ENCODE data around the gene PDP2. TPM values are rescaled to one million over a fixed set of nuclear protein-coding genes. Genes with fewer than 3 reads are reported as not detected.

Gene PDP2
- total RNA-seq, 1 donor from 2014 or later, result 43.3 TPM

DNA sequence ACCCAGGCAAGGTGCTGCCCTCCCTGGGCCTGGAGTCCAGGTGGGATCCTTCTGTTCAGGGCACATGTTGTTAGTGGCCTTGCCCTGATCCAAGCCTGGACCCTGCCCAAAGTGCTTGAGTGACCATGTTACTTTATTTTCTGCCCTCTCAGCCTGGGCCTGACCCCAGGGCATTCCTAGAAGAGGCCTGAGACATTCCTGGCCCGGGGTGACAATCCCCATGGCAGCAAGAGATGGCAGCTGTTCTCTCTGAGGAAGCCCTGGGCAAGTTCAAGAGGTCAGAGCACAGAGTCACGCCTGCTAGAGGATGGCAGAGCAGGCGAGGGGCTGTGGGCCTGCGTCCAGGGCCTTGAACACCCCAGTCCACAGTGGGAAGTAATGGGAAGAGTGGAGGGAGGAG, 33.4 kb downstream of the PDP2 start:
- H3K36me3 Mint-ChIP-seq (ENCODE audit: low read depth), result no peaks in the 10 kb centered on the region
- intact Hi-C loops (cut with micrococcal nuclease), result no loop called here
- no peak overlapping the region for H3K4me3 Mint-ChIP-seq
- no peaks in the 10 kb centered on the region for H3K9me3 Mint-ChIP-seq
- no peak for DNase-seq (ENCODE audit: low spot score)
- H3K4me1 Mint-ChIP-seq (ENCODE audit: low read depth), result no peaks in the 10 kb centered on the region
- no peak overlapping the region for H3K27ac Mint-ChIP-seq
- peaks cover 6% of the 10 kb centered on the region for H3K27me3 Mint-ChIP-seq (ENCODE audit: insufficient read depth)

- H3K4me3 Mint-ChIP-seq, result no peak overlapping the region
- H3K27me3 Mint-ChIP-seq (ENCODE audit: insufficient read depth), result peaks cover 12% of the 10 kb centered on the region
- H3K9me3 Mint-ChIP-seq, result no peaks in the 10 kb centered on the region
- H3K27ac Mint-ChIP-seq, result no peak overlapping the region
- intact Hi-C loops (cut with micrococcal nuclease), result no loop called here
- H3K36me3 Mint-ChIP-seq (ENCODE audit: low read depth), result no peaks in the 10 kb centered on the region
- H3K4me1 Mint-ChIP-seq (ENCODE audit: low read depth), result no peaks in the 10 kb centered on the region
- DNase-seq (ENCODE audit: low spot score), result no peak
Observed at GRCh38 chr16:66914541-66914940, 34.2 kb downstream of the PDP2 start.

DNA sequence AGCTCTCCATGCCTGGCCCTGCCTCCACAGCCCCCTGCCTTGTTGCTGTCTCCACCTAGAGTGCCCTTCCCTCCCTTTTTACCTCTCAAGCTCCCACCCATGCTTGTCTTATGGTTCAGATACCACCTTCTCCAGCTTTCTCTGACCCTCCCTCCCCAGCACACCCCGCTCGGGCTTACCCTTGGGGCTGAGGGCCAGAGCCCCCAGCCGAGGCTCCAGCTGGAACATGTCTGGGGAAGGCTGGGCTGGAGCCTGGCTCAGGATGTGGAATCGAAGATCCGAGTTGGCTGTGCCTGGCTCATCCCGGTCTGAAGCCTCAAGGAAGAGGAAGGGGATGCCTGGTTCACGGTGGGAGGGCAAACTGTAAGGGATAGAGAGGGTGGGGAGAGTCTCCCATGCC, 34.7 kb downstream of the PDP2 start:
- Mint-ChIP-seq H3K36me3 (ENCODE audit: low read depth) (no peaks in the 10 kb centered on the region), H3K27ac (no peak overlapping the region), H3K27me3 (ENCODE audit: insufficient read depth) (peaks cover 13% of the 10 kb centered on the region), H3K4me1 (ENCODE audit: low read depth) (no peaks in the 10 kb centered on the region), H3K9me3 (no peaks in the 10 kb centered on the region), H3K4me3 (no peak overlapping the region)
- DNase-seq (ENCODE audit: low spot score), result no peak
- intact Hi-C loops (cut with micrococcal nuclease), result no loop called here

- Mint-ChIP-seq H3K36me3 (ENCODE audit: low read depth) (no peaks in the 10 kb centered on the region), H3K9me3 (no peaks in the 10 kb centered on the region), H3K4me3 (no peak overlapping the region), H3K27me3 (ENCODE audit: insufficient read depth) (peaks cover 19% of the 10 kb centered on the region), H3K4me1 (ENCODE audit: low read depth) (no peaks in the 10 kb centered on the region), H3K27ac (no peak overlapping the region)
- intact Hi-C loops (cut with micrococcal nuclease), result no loop called here
- DNase-seq (ENCODE audit: low spot score), result no peak
Observed at GRCh38 chr16:66916518-66916917, 36.2 kb downstream of the PDP2 start.

DNA sequence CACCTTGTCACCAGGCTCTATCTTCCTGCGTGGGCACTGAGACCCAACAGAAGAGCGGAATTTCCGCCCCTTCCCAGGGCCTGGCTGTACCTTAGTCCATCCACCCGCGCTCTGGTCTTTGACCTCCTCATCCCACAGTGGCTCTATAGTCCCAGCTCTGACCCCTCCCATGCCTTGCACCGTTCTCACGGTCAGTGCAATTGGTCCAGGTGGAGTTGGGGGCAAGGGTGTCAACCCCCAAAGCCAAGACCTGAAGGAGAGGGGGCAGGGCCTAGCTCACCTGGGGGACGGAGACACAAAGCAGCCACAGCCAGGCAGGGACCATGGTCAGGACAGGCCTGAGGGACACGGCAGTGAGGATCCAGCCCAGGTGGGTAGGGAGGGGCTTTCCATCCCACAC, 37.4 kb downstream of the PDP2 start:
- Mint-ChIP-seq H3K27me3 (ENCODE audit: insufficient read depth) (peaks cover 19% of the 10 kb centered on the region), H3K27ac (no peak overlapping the region), H3K9me3 (no peaks in the 10 kb centered on the region), H3K4me3 (no peak overlapping the region), H3K4me1 (ENCODE audit: low read depth) (no peaks in the 10 kb centered on the region), H3K36me3 (ENCODE audit: low read depth) (no peaks in the 10 kb centered on the region)
- intact Hi-C loops (cut with micrococcal nuclease), result no loop called here
- no peak for DNase-seq (ENCODE audit: low spot score)

- Mint-ChIP-seq H3K27me3 (ENCODE audit: insufficient read depth) (peaks cover 20% of the 10 kb centered on the region), H3K27ac (no peak overlapping the region), H3K36me3 (ENCODE audit: low read depth) (no peaks in the 10 kb centered on the region), H3K4me1 (ENCODE audit: low read depth) (peaks cover 3% of the 10 kb centered on the region), H3K4me3 (no peak overlapping the region), H3K9me3 (no peaks in the 10 kb centered on the region)
- intact Hi-C loops (cut with micrococcal nuclease), result no loop called here
- no peak for DNase-seq (ENCODE audit: low spot score)
Observed at GRCh38 chr16:66918355-66918754, 38.0 kb downstream of the PDP2 start.

DNA sequence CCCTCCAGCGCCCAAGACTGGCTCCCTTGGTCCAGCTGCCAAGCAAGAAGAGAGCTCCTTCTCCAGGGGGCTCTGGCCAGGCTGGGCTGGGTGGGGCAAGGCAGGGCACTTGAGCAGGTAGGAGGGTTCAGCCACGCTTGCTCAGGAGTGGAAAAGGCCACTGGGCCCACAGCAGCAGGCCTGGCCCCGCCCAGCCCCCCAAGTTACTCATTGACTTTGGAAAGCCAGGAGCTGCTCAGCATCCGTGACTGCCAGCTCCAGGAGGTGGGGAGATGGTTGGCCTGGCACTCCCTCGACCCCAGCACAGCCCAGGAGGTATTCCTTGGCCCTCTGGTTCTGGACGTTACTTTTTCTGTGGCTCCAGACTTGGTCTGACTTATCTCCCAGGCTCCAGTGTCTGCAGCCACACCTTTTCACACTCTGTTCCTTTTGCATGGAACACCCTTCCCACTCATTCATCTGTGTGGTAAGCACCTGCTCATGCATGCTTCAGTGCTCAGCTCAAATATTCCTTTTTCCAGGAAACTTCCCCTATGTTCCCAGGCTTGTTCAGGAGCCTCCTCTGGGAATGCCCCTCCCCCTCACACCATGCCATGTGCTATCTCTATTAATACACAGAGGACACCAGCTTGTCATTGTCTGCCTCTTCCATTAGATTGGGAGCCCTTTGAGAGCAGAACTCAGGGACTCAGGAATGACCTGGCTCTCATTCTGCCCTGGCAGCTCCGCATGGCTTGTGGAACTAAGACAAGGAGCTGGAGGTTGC, 38.7 kb downstream of the PDP2 start, which contains the start of gene CDH16:
Gene CDH16 (minus strand): TSS at position 83 of the 766 bp plus-strand sequence. CDS start 820 bp downstream, outside the sequence.
- intact Hi-C loops (cut with micrococcal nuclease), result no loop called here
- no peak for DNase-seq (ENCODE audit: low spot score)
- H3K4me1 Mint-ChIP-seq (ENCODE audit: low read depth), result peaks cover 10% of the 10 kb centered on the region
- H3K9me3 Mint-ChIP-seq, result no peaks in the 10 kb centered on the region
- H3K27me3 Mint-ChIP-seq (ENCODE audit: insufficient read depth), result peaks cover 24% of the 10 kb centered on the region
- H3K27ac Mint-ChIP-seq, result no peak within 1 kb of the TSS
- no peak within 1 kb of the TSS for H3K4me3 Mint-ChIP-seq
- H3K36me3 Mint-ChIP-seq (ENCODE audit: low read depth), result no peaks in the 10 kb centered on the region

- no peaks in the 10 kb centered on the region for H3K9me3 Mint-ChIP-seq
- DNase-seq (ENCODE audit: low spot score), result no peak
- H3K27ac Mint-ChIP-seq, result no peak overlapping the region
- H3K27me3 Mint-ChIP-seq (ENCODE audit: insufficient read depth), result peaks cover 27% of the 10 kb centered on the region
- H3K36me3 Mint-ChIP-seq (ENCODE audit: low read depth), result no peaks in the 10 kb centered on the region
- H3K4me1 Mint-ChIP-seq (ENCODE audit: low read depth), result peaks cover 11% of the 10 kb centered on the region
- intact Hi-C loops (cut with micrococcal nuclease), result no loop called here
- no peak overlapping the region for H3K4me3 Mint-ChIP-seq
Observed at GRCh38 chr16:66919569-66920298, 39.4 kb downstream of the PDP2 start.

DNA sequence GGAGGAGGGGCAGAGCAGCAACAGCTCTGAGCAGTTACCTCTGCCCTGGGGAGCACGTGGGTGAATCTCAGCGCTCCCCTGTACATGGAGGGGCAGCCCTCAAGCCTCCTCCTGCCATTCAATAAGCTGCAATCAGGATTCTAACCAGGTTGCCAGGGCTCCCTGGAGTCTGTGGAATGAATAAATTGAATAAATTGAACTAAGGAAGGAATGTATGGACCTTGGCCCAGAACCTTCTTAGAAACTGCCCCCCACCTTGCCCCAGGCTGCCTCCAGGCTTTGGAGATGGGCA, 39.9 kb downstream of the PDP2 start:
- peaks cover 12% of the 10 kb centered on the region for H3K4me1 Mint-ChIP-seq (ENCODE audit: low read depth)
- no peak for DNase-seq (ENCODE audit: low spot score)

GRCh38 chr16:66920924-66921680, 40.8 kb downstream of the PDP2 start:
- Mint-ChIP-seq H3K4me3 (no peak overlapping the region), H3K4me1 (ENCODE audit: low read depth) (peaks cover 20% of the 10 kb centered on the region), H3K27me3 (ENCODE audit: insufficient read depth) (peaks cover 27% of the 10 kb centered on the region), H3K27ac (no peak overlapping the region), H3K36me3 (ENCODE audit: low read depth) (no peaks in the 10 kb centered on the region), H3K9me3 (no peaks in the 10 kb centered on the region)
- intact Hi-C loops (cut with micrococcal nuclease), result no loop called here
- DNase-seq (ENCODE audit: low spot score), result no peak

More for the DNA sequence above, 39.9 kb downstream of the PDP2 start:
- no peaks in the 10 kb centered on the region for H3K9me3 Mint-ChIP-seq
- no peaks in the 10 kb centered on the region for H3K36me3 Mint-ChIP-seq (ENCODE audit: low read depth)
- H3K4me3 Mint-ChIP-seq, result no peak overlapping the region
- no peak overlapping the region for H3K27ac Mint-ChIP-seq
- H3K27me3 Mint-ChIP-seq (ENCODE audit: insufficient read depth), result peaks cover 28% of the 10 kb centered on the region
- intact Hi-C loops (cut with micrococcal nuclease), result no loop called here

- H3K27ac Mint-ChIP-seq, result no peak overlapping the region
- H3K4me3 Mint-ChIP-seq, result no peak overlapping the region
- no peaks in the 10 kb centered on the region for H3K9me3 Mint-ChIP-seq
- no peaks in the 10 kb centered on the region for H3K36me3 Mint-ChIP-seq (ENCODE audit: low read depth)
- H3K4me1 Mint-ChIP-seq (ENCODE audit: low read depth), result peaks cover 24% of the 10 kb centered on the region
- DNase-seq (ENCODE audit: low spot score), result no peak
- H3K27me3 Mint-ChIP-seq (ENCODE audit: insufficient read depth), result peaks cover 26% of the 10 kb centered on the region
- intact Hi-C loops (cut with micrococcal nuclease), result no loop called here
Observed at GRCh38 chr16:66921729-66922450, 41.6 kb downstream of the PDP2 start.

DNA sequence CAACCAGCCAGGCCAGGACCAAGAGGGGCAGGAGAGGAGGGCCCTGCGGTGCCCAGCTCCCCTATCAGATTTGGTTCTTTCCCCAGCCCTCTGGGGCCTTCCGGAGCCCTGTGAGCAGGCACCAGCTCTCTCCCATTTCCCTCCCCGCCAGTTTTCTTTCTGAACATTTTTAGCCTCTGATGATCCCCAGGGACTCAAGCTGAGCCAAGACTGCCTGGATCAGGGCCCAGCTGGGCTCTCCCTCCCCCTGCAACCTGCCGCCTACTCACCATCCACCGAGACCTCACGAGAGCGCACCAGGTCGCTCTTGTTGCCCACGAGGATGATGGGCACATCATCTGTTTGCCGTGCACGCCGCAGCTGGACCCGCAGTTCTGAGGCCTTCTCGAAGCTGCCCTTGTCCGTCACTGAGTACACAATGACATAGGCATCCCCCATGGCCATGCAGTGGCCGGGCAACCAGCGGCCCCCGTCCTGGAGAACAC, 43.0 kb downstream of the PDP2 start:
- no peak overlapping the region for H3K4me3 Mint-ChIP-seq
- H3K36me3 Mint-ChIP-seq (ENCODE audit: low read depth), result no peaks in the 10 kb centered on the region
- H3K4me1 Mint-ChIP-seq (ENCODE audit: low read depth), result peaks cover 30% of the 10 kb centered on the region
- H3K27me3 Mint-ChIP-seq (ENCODE audit: insufficient read depth), result peaks cover 26% of the 10 kb centered on the region
- no peak overlapping the region for H3K27ac Mint-ChIP-seq
- intact Hi-C loops (cut with micrococcal nuclease), result no loop called here
- no peaks in the 10 kb centered on the region for H3K9me3 Mint-ChIP-seq
- DNase-seq (ENCODE audit: low spot score), result no peak
